Neural progenitor cell (in vitro differentiated cells): ENCODE results near the gene LAMB4.

Experiments
- EZH2 ChIP-seq: fragments of 200-600 bp; sonication (generic); IDR thresholded peaks from 2 replicates; pipeline ENCODE4 v1.6.1; 2017; ENCODE audit warnings: antibody characterized with exemption, mild to moderate bottlenecking, moderate library complexity
- TF ChIP-seq, protein P1 (sequence below): fragments of 200-600 bp; sonication (generic); IDR thresholded peaks from 2 replicates; pipeline ENCODE4 v1.5.1; 2017; ENCODE audit warnings: antibody characterized with exemption, mild to moderate bottlenecking

DNA sequence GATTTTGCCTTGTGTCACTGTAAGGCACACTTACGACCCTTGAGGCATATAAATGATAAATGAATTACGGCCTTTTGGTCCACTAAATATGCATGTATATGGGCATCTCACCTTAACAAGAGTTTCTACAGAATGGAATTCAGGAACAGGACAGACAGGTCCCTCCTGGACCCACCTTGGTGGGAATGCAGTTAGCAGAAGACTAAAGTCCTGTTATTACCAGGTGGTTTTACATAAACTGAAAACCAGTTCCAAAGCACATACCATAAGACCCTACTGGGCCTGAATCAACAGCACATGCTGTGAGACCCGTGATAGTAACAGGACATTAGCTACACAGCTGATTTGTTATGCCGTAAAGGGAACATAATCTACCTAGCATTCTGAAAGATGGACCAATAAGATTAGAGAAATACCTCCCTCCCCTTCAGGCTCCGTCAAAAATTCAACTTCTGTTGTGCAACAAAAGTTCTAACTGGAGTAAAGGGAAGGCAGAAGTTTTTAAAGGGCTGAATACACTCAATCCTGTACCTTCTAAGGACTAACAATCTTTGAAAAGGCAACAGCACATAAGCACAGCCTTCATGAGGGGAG, 151.2 kb downstream of the LAMB4 start:
- TF ChIP-seq, protein P1, sequence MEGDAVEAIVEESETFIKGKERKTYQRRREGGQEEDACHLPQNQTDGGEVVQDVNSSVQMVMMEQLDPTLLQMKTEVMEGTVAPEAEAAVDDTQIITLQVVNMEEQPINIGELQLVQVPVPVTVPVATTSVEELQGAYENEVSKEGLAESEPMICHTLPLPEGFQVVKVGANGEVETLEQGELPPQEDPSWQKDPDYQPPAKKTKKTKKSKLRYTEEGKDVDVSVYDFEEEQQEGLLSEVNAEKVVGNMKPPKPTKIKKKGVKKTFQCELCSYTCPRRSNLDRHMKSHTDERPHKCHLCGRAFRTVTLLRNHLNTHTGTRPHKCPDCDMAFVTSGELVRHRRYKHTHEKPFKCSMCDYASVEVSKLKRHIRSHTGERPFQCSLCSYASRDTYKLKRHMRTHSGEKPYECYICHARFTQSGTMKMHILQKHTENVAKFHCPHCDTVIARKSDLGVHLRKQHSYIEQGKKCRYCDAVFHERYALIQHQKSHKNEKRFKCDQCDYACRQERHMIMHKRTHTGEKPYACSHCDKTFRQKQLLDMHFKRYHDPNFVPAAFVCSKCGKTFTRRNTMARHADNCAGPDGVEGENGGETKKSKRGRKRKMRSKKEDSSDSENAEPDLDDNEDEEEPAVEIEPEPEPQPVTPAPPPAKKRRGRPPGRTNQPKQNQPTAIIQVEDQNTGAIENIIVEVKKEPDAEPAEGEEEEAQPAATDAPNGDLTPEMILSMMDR = no peak
- no peak for TF ChIP-seq EZH2
